Neural crest cell (in vitro differentiated cells): ENCODE data around the gene PDZRN3. TPM values are rescaled to one million over a fixed set of nuclear protein-coding genes. Genes with fewer than 3 reads are reported as not detected.

ENCODE experiments used
- DNase-seq: peaks from one replicate; pipeline ENCODE4 v3.0.0; 2021; ENCODE audit warnings: low read depth, mixed read lengths, low spot score
- H3K27ac Mint-ChIP-seq: one replicate; pipeline ENCODE4 v1.8.0; 2021; ENCODE audit warnings: mild to moderate bottlenecking, mixed read lengths; ENCODE audit not compliant: unreplicated experiment
- H3K27me3 Mint-ChIP-seq: 2 replicates; pipeline ENCODE4 v1.8.0; 2021; ENCODE audit warnings: low read depth, mild to moderate bottlenecking, mixed read lengths
- H3K36me3 Mint-ChIP-seq: 2 replicates; pipeline ENCODE4 v1.8.0; 2021; ENCODE audit warnings: low read depth, mild to moderate bottlenecking, mixed read lengths
- H3K4me1 Mint-ChIP-seq: 2 replicates; pipeline ENCODE4 v1.8.0; 2021; ENCODE audit warnings: mixed read lengths
- H3K4me3 Mint-ChIP-seq: one replicate; pipeline ENCODE4 v1.8.0; 2021; ENCODE audit warnings: mild to moderate bottlenecking, mixed read lengths
- H3K9me3 Mint-ChIP-seq: 2 replicates; pipeline ENCODE4 v1.8.0; 2021; ENCODE audit warnings: mixed read lengths
- CTCF ChIP-seq: fragments of 200-600 bp; sonication (generic); conservative IDR thresholded peaks from 2 replicates; pipeline ENCODE4 v1.5.0; 2021; ENCODE audit warnings: antibody characterized with exemption, mild to moderate bottlenecking
- total RNA-seq: library from RNA; stranded (reverse); gene quantifications from 2 replicates; pipeline ENCODE4 v1.2.1, GENCODE V29; 2021

Gene PDZRN3
- total RNA-seq, 1 donor from 2014 or later: 12.2 TPM

- TF ChIP-seq CTCF: no peak
- H3K36me3 Mint-ChIP-seq: no peaks in the 10 kb centered on the region
- H3K4me3 Mint-ChIP-seq: no peak overlapping the region
- no peaks in the 10 kb centered on the region for H3K27me3 Mint-ChIP-seq
- DNase-seq: no peak
- no peak overlapping the region for H3K27ac Mint-ChIP-seq
- H3K9me3 Mint-ChIP-seq: no peaks in the 10 kb centered on the region
- peaks cover 21% of the 10 kb centered on the region for H3K4me1 Mint-ChIP-seq
Observed at GRCh38 chr3:73485877-73486330, 138.8 kb downstream of the PDZRN3 start.

- no peak for DNase-seq
- no peaks in the 10 kb centered on the region for H3K36me3 Mint-ChIP-seq
- H3K9me3 Mint-ChIP-seq: no peaks in the 10 kb centered on the region
Observed at GRCh38 chr3:73484656-73485248, 140.0 kb downstream of the PDZRN3 start.

GRCh38 chr3:73481888-73482287, 142.9 kb downstream of the PDZRN3 start:
- Mint-ChIP-seq H3K4me3 (no peak overlapping the region), H3K4me1 (peaks cover 21% of the 10 kb centered on the region), H3K27me3 (no peaks in the 10 kb centered on the region), H3K27ac (no peak overlapping the region), H3K36me3 (peaks cover 4% of the 10 kb centered on the region), H3K9me3 (peaks cover 4% of the 10 kb centered on the region)
- no peak for TF ChIP-seq CTCF
- no peak for DNase-seq

More at GRCh38 chr3:73484656-73485248, 140.0 kb downstream of the PDZRN3 start:
- H3K4me3 Mint-ChIP-seq: no peak overlapping the region
- peaks cover 21% of the 10 kb centered on the region for H3K4me1 Mint-ChIP-seq
- H3K27me3 Mint-ChIP-seq: no peaks in the 10 kb centered on the region
- no peak overlapping the region for H3K27ac Mint-ChIP-seq
- TF ChIP-seq CTCF: no peak

GRCh38 chr3:73480187-73480672, 144.5 kb downstream of the PDZRN3 start:
- TF ChIP-seq CTCF: no peak
- H3K27me3 Mint-ChIP-seq: no peaks in the 10 kb centered on the region
- H3K36me3 Mint-ChIP-seq: peaks cover 6% of the 10 kb centered on the region
- no peak for DNase-seq
- H3K27ac Mint-ChIP-seq: no peak overlapping the region
- peaks cover 12% of the 10 kb centered on the region for H3K4me1 Mint-ChIP-seq
- H3K9me3 Mint-ChIP-seq: peaks cover 4% of the 10 kb centered on the region
- H3K4me3 Mint-ChIP-seq: no peak overlapping the region

- peaks cover 6% of the 10 kb centered on the region for H3K36me3 Mint-ChIP-seq
- H3K27ac Mint-ChIP-seq: no peak overlapping the region
- peaks cover 4% of the 10 kb centered on the region for H3K9me3 Mint-ChIP-seq
- DNase-seq: no peak
- no peaks in the 10 kb centered on the region for H3K27me3 Mint-ChIP-seq
- peaks cover 5% of the 10 kb centered on the region for H3K4me1 Mint-ChIP-seq
- H3K4me3 Mint-ChIP-seq: no peak overlapping the region
- no peak for TF ChIP-seq CTCF
Observed at GRCh38 chr3:73479325-73479724, 145.4 kb downstream of the PDZRN3 start.
